ENCODE results near the gene DFFA. TPM values are rescaled to one million over a fixed set of nuclear protein-coding genes. Genes with fewer than 3 reads are reported as not detected.

The DFFA gene
- total and polyA plus RNA-seq, 2 experiments from 2014 or later = 24.1 to 30.0 TPM

GRCh38 chr1:10520497-10520896 lies 48.2 kb upstream of the DFFA start:
- TF ChIP-seq EZH2 (IDR thresholded peaks at IDR 0.05; ENCODE audit: borderline replicate concordance) (no peak), EZH2phosphoT487 (IDR thresholded peaks at IDR 0.05; ENCODE audit: low read depth, severe bottlenecking, unreplicated experiment) (no peak), CTCF (IDR thresholded peaks at IDR 0.05; ENCODE audit: poor library complexity) (no peak)
- peaks cover 76% of the 10 kb centered on the region for H3K79me2 ChIP-seq
- H3K27me3 ChIP-seq = no peaks in the 10 kb centered on the region
- no peak for DNase-seq (ENCODE audit: low spot score)
- 88% methylated on average over 6 of the region's 6 CpGs for WGBS (ENCODE audit: low lambda C conversion rate, missing lambda C conversion rate)
- H2AFZ ChIP-seq = no peak overlapping the region
- H3K4me1 ChIP-seq (ENCODE audit: insufficient read depth) = peaks cover 21% of the 10 kb centered on the region
- no peak overlapping the region for H3K4me2 ChIP-seq
- H4K20me1 ChIP-seq (ENCODE audit: insufficient read depth, poor library complexity, severe bottlenecking) = peaks cover 13% of the 10 kb centered on the region
- no peaks in the 10 kb centered on the region for H3K9me3 ChIP-seq (ENCODE audit: low read depth)
- H3K4me3 ChIP-seq = no peak overlapping the region
- no peaks in the 10 kb centered on the region for H3K36me3 ChIP-seq (replicated peaks; ENCODE audit: insufficient read depth, low read depth)
- H3K27ac ChIP-seq = no peak overlapping the region
- no peaks in the 10 kb centered on the region for H3K9me2 ChIP-seq (replicated peaks; ENCODE audit: insufficient read depth)

- Histone ChIP-seq H3K4me1 (ENCODE audit: insufficient read depth) (peaks cover 21% of the 10 kb centered on the region), H3K27me3 (no peaks in the 10 kb centered on the region), H3K79me2 (peaks cover 77% of the 10 kb centered on the region), H3K36me3 (replicated peaks; ENCODE audit: insufficient read depth, low read depth) (no peaks in the 10 kb centered on the region), H3K27ac (no peak overlapping the region), H2AFZ (no peak overlapping the region), H3K4me3 (no peak overlapping the region), H4K20me1 (ENCODE audit: insufficient read depth, poor library complexity, severe bottlenecking) (peaks cover 16% of the 10 kb centered on the region), H3K9me2 (replicated peaks; ENCODE audit: insufficient read depth) (no peaks in the 10 kb centered on the region), H3K9me3 (ENCODE audit: low read depth) (no peaks in the 10 kb centered on the region), H3K4me2 (peak overlapping the region; percentile 42)
- TF ChIP-seq EZH2phosphoT487 (IDR thresholded peaks at IDR 0.05; ENCODE audit: low read depth, severe bottlenecking, unreplicated experiment) (no peak), CTCF (IDR thresholded peaks at IDR 0.05; ENCODE audit: poor library complexity) (no peak), EZH2 (IDR thresholded peaks at IDR 0.05; ENCODE audit: borderline replicate concordance) (no peak)
- DNase-seq (ENCODE audit: low spot score) = peak; percentile 19
- 28% methylated on average over 7 of the region's 7 CpGs for WGBS (ENCODE audit: low lambda C conversion rate, missing lambda C conversion rate)
These were observed 46.7 kb upstream of the DFFA start for GRCh38 chr1:10519016-10519417.

GRCh38 chr1:10517677-10517982 lies 45.3 kb upstream of the DFFA start:
- H3K9me2 ChIP-seq (replicated peaks; ENCODE audit: insufficient read depth) = no peaks in the 10 kb centered on the region
- no peaks in the 10 kb centered on the region for H3K9me3 ChIP-seq (ENCODE audit: low read depth)
- H3K4me3 ChIP-seq = no peak overlapping the region
- H3K36me3 ChIP-seq (replicated peaks; ENCODE audit: insufficient read depth, low read depth) = no peaks in the 10 kb centered on the region
- no peak overlapping the region for H3K27ac ChIP-seq
- no peak overlapping the region for H2AFZ ChIP-seq
- no peak for TF ChIP-seq CTCF (IDR thresholded peaks at IDR 0.05; ENCODE audit: poor library complexity)
- TF ChIP-seq EZH2phosphoT487 (IDR thresholded peaks at IDR 0.05; ENCODE audit: low read depth, severe bottlenecking, unreplicated experiment) = no peak
- no peak for TF ChIP-seq EZH2 (IDR thresholded peaks at IDR 0.05; ENCODE audit: borderline replicate concordance)
- H3K4me2 ChIP-seq = no peak overlapping the region
- 98% methylated on average over 2 of the region's 2 CpGs for WGBS (ENCODE audit: low lambda C conversion rate, missing lambda C conversion rate)
- no peaks in the 10 kb centered on the region for H3K27me3 ChIP-seq
- peaks cover 29% of the 10 kb centered on the region for H4K20me1 ChIP-seq (ENCODE audit: insufficient read depth, poor library complexity, severe bottlenecking)
- H3K79me2 ChIP-seq = peaks cover 85% of the 10 kb centered on the region
- DNase-seq (ENCODE audit: low spot score) = no peak
- peaks cover 10% of the 10 kb centered on the region for H3K4me1 ChIP-seq (ENCODE audit: insufficient read depth)
